Motor neuron (in vitro differentiated cells): ENCODE measurements around the gene TRAPPC6A. TPM values are rescaled to one million over a fixed set of nuclear protein-coding genes. Genes with fewer than 3 reads are reported as not detected.

Source experiments
- ATAC-seq, 8 experiments: fragments of 200-7000 bp; cut with Tn5 transposase; replicated peaks in 6 of 8; 2 replicates each; pipeline ENCODE4 v1.8.0; 2021; ENCODE audit warnings: mild to moderate bottlenecking in 8 of 8, moderate library complexity in 8 of 8
- H3K27ac ChIP-seq, 2 donors: fragments of 250-450 bp; sonication (Bioruptor Pico); 2 replicates each; pipeline ENCODE4 v1.9.0; 2021; ENCODE audit warnings: antibody characterized with exemption in 2 of 2, mild to moderate bottlenecking in 2 of 2, moderate library complexity in 1 of 2
- H3K4me1 ChIP-seq, 2 donors: fragments of 250-450 bp; sonication (Bioruptor Pico); replicated peaks in 1 of 2; 2 replicates each; pipeline ENCODE4 v1.6.1; 2021; ENCODE audit warnings: antibody characterized with exemption in 2 of 2, mild to moderate bottlenecking in 2 of 2, moderate library complexity in 1 of 2
- H3K4me3 ChIP-seq, 5 donors: fragments of 250-450 bp; sonication (Bioruptor Pico); 2 replicates each; pipeline ENCODE4 v1.9.0; 2021; ENCODE audit warnings: antibody characterized with exemption in 5 of 5, mild to moderate bottlenecking in 5 of 5, moderate library complexity in 4 of 5
- WGBS, 10 experiments: fragments of 450-650 bp; shearing (Covaris generic); methylation state at CpG; one replicate each; pipeline ENCODE4 v1.0.0; 2022; 5-methylcytosine and 5-hydroxymethylcytosine counted together
- in situ Hi-C, 9 experiments: fragments of 400-800 bp; cut with MboI; loops; one replicate each; pipeline ENCODE4 v1.15.0; 2021; ENCODE audit warnings: low sequenced_read_pairs in 9 of 9, low pct_unique_long_range_greater_than_20kb in 2 of 9; ENCODE audit not compliant: unreplicated experiment in 9 of 9
- total RNA-seq, 8 experiments: library from RNA; unstranded; fragments of 300-600 nt; gene quantifications; 2 replicates each; pipeline versions ENCODE4 v1.2.3 to v1.2.4, GENCODE V29; 2022

TRAPPC6A gene
- total RNA-seq, 8 experiments from 2014 or later: 16.9 to 40.8 (median 29.1) TPM

GRCh38 chr19:45206328-45206727 lies 28.3 kb upstream of the TRAPPC6A start:
- Histone ChIP-seq H3K27ac (no peak overlapping the region), H3K4me1 (peaks cover 0 to 3% of the 10 kb centered on the region in 2 donors), H3K4me3 (no peak overlapping the region)
- in situ Hi-C loops: no loop called here
- ATAC-seq: no peak
- WGBS, 10 experiments: 43 to 100% (median 70%) methylated on average over 1 to 3 of the region's 3 CpGs

DNA sequence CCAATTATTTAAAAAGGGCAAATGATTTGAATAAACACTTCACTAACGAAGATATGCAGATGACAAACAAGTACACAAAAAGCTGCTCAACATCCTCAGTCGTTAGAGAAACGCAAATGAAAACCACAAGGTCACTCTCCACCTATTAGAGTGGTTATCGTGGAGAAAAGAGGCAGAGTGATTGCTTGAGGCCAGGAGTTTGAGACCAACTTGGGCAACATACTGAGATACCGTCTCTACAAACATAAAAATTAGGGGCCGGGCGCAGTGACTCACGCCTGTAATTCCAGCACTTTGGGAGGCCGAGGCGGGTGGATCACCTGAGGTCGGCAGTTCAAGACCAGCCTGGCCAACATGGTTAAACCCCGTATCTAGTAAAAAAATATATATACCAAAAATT lies 27.8 kb upstream of the TRAPPC6A start:
- no peak overlapping the region for H3K4me3 ChIP-seq
- no peaks in the 10 kb centered on the region for H3K4me1 ChIP-seq
- H3K27ac ChIP-seq: no peak overlapping the region
- WGBS, 10 experiments: 25 to 82% (median 57%) methylated on average over 2 to 12 of the region's 12 CpGs; no CpG with 5 or more reads in 1 of the 10 experiments
- in situ Hi-C loops: no loop called here
- ATAC-seq: no peak

DNA sequence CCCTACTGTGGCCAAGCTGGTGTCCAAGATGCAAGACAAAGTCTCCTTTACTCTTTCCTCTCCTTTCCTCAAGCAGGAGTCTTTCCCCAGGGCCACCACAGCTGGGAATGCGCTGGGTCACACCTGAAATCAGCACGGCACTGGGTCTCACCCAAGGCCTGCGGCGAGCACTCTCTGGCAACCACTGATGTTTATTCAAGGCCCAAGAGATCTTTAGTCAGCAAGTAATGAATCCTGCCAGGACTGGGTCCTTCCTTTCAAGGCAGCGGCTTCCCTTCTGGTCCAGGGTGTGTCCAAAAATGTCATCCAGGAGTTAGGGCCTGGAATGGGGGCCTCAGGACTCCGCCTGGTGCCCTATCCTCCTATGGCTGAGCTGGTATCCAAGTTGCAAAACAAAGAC lies 24.6 kb upstream of the TRAPPC6A start:
- Histone ChIP-seq H3K27ac (no peak overlapping the region), H3K4me3 (no peak overlapping the region), H3K4me1 (no peaks in the 10 kb centered on the region)
- in situ Hi-C loops: no loop called here
- 80 to 92% (median 88%) methylated on average over 1 to 3 of the region's 6 CpGs; no CpG with 5 or more reads in 6 of the 10 experiments for WGBS, 10 experiments
- peak in 1 of 8 experiments; percentile 52 for ATAC-seq

DNA sequence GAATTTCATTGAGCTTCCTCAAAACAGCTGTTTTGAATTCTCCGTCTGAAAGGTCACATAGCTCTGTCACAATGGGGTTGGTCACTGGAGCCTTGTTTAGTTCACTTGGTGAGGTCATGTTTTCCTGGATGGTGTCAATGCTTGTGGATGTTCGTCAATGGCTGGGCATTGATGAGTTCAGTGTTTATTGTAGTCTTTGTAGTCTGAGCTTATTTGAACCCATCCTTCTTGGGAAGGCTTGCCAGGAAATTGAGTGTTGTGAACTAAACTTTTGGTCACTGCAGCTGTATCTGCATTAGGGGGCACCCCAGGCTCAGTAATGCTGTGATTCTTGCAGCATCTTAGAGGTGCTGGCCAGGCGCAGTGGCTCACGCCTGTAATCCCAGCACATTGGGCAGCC lies 22.5 kb upstream of the TRAPPC6A start:
- in situ Hi-C loops: no loop called here
- WGBS, 10 experiments: 14 to 61% (median 38%) methylated on average over 1 to 3 of the region's 4 CpGs; no CpG with 5 or more reads in 3 of the 10 experiments
- Histone ChIP-seq H3K4me1 (no peaks in the 10 kb centered on the region), H3K4me3 (no peak overlapping the region), H3K27ac (no peak overlapping the region)
- ATAC-seq: peak in 3 of 8 experiments; percentile 8 to 74 (median 22)

DNA sequence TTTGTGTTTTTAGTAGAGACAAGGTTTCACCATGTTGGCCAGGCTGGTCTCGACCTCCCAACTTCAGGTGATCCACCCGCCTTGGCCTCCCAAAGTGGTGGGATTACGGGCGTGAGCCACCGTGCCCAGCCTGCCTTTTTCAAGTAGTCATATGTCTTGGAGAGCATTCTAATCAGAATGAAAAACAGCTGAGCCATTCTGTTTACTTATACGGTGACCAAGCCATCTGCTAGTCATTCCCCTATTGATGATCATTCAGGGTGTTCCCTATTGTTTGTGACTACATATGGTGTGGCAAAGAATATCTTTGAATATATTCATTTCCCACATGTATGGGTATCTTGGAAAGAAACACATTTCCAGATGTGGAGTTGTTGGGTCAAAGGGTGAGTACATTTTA lies 17.7 kb upstream of the TRAPPC6A start:
- Histone ChIP-seq H3K27ac (no peak overlapping the region), H3K4me1 (no peaks in the 10 kb centered on the region), H3K4me3 (no peak overlapping the region)
- ATAC-seq: peak in 3 of 8 experiments; percentile 74 to 98 (median 96)
- WGBS, 10 experiments: 5 to 100% (median 47%) methylated on average over 1 to 5 of the region's 6 CpGs; no CpG with 5 or more reads in 3 of the 10 experiments
- in situ Hi-C loops: no loop called here

DNA sequence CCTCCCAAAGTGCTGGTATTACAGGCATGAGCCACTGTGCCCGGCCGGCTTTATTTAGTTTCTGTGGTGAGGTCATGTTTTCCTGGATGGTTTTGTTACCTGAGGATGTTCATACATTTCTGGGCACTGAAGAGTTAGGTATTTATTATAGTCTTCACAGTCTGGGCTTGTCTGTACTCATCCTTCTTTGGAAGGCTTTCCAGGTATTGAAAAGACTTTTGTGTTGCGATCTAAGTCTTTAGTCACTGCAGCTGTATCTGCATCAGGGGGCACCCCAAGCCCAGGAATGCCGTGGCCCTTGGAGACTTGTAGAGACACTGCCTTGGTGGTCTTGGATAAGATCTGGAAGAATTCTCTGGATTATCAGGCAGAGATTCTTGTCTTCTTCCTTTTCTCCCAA lies 13.3 kb upstream of the TRAPPC6A start:
- ATAC-seq: no peak
- Histone ChIP-seq H3K4me3 (no peak overlapping the region), H3K27ac (no peak overlapping the region), H3K4me1 (no peaks in the 10 kb centered on the region)
- 79 to 100% (median 91%) methylated on average over 1 to 4 of the region's 4 CpGs; no CpG with 5 or more reads in 3 of the 10 experiments for WGBS, 10 experiments
- in situ Hi-C loops: no loop called here

DNA sequence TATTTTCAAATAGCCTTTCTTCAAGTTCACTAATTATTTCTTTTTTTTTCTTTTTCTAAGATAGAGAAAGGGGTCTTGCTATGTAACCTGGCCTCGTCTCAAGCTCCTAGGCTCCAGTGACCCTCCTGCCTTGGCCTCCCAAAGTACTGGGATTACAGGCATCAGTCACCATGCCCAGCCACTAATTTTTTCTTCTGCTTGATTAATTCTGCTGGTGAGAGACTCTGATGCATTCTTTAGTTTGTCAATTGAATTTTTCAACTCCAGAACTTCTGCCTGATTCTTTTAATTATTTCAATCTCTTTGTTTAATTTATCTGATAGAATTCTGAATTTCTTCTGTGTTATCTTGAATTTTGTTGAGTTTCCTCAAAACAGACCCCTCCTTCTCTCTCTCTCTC lies 11.9 kb upstream of the TRAPPC6A start:
- in situ Hi-C loops: no loop called here
- Histone ChIP-seq H3K4me3 (no peak overlapping the region), H3K27ac (no peak overlapping the region), H3K4me1 (no peaks in the 10 kb centered on the region)
- 25 to 90% (median 56%) methylated on average over 1 of the region's 1 CpG; no CpG with 5 or more reads in 1 of the 10 experiments for WGBS, 10 experiments
- no peak for ATAC-seq

DNA sequence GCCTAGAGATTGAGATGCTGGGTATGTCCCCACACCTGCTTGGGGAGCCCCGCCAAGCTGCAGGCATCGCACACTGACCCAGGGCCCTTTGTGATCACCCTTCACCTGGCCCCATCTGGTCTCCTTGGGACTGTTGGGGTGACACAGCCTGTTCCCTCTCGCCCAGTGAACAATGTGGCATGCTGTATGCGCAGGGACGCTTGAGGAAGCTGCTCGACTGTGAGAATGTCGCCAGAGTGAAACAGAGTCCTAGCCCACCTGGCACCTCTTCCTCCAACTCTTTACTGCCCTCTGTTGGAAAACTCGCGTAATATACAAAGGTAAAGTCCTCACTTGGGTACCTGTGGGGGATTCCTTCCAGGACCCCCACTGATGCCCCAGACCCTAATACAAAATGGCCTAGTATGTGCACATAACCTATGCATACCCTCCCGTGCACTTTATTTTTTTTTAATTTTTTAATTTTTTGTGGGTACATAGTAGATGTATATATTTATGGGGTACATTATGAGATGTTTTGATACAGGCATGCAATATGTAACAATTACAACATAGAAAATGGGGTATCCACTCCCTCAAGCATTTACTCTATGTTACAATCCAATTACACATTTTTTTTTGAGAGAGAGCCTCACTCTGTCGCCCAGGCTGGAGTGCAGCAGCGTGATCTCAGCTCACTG lies 9.5 kb upstream of the TRAPPC6A start:
- Histone ChIP-seq H3K4me1 (no peaks in the 10 kb centered on the region), H3K4me3 (no peak overlapping the region), H3K27ac (no peak overlapping the region)
- ATAC-seq: peak in 6 of 8 experiments; percentile 48 to 65 (median 60)
- in situ Hi-C loops: no loop called here
- WGBS, 10 experiments: 0 to 83% (median 26%) methylated on average over 1 to 6 of the region's 12 CpGs

DNA sequence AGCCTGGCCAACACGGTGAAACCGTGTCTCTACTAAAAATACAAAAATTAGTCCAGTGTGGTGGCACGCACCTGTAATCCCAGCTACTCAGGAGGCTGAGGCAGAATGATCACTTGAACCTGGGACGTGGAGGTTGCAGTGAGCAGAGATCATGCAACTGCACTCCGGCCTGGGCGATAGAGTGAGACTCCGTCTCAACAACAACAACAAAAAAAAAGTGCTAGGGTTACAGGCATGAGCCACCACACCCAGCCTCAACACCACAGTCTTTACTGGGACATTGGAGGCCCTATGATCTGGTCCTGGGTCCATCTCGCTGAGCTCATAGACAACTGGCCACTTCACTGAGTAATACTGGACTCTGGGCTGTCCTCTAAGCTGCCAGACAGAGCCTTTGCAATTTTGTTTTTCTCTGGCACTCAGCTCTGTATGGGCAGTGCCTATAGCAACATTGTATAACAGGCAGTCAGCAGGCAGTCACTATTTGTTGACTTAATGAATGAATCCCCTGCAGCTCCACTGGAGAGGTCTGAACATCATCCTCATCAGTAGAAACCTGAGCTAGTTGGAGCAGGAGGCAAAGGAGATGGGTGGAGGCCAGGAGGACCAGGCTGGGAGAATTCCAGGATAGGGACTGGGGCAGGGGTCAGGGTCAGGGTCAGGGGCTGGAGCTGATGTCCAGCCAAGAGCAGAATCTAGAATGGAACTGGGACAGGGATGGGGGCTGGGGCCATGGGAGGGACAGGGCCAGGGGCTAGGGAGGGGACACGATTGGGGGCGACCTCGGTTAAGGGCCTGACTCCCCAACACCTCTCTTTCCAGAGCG lies 8.7 kb upstream of the TRAPPC6A start:
- in situ Hi-C loops: no loop called here
- no peak overlapping the region for H3K27ac ChIP-seq
- H3K4me3 ChIP-seq: no peak overlapping the region
- no peaks in the 10 kb centered on the region for H3K4me1 ChIP-seq
- WGBS, 10 experiments: 44 to 100% (median 92%) methylated on average over 1 to 5 of the region's 12 CpGs; no CpG with 5 or more reads in 3 of the 10 experiments
- peak in 6 of 8 experiments; percentile 3 to 82 (median 38) for ATAC-seq

DNA sequence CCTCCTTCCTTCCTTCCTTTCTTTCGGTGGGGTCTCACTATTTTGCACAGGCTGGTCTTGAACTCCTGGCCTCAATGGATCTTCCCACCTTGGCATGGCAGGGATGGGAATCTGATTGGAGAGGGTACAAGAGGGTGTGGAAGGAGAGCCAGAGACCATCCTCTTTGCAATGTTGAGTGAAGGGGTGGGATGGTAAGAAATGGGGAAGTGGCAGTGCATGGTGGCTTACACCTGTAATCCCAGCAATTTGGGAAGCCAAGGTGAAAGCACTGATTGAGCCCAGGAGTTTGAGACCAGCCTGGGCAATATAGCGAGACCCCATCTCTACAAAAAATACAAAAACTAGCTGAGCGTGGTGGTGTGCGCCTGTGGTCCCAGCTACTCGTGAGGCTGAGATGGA lies 6.1 kb upstream of the TRAPPC6A start:
- in situ Hi-C loops: no loop called here
- Histone ChIP-seq H3K4me1 (peaks cover 5 to 6% of the 10 kb centered on the region in 2 donors), H3K4me3 (no peak overlapping the region), H3K27ac (no peak overlapping the region)
- no peak for ATAC-seq
- 71 to 100% (median 83%) methylated on average over 1 to 3 of the region's 5 CpGs; no CpG with 5 or more reads in 6 of the 10 experiments for WGBS, 10 experiments

GRCh38 chr19:45182758-45183157 lies 4.7 kb upstream of the TRAPPC6A start:
- Histone ChIP-seq H3K4me3 (no peak overlapping the region), H3K4me1 (peaks cover 5 to 6% of the 10 kb centered on the region in 2 donors), H3K27ac (no peak overlapping the region)
- WGBS, 10 experiments: 71 to 100% (median 88%) methylated on average over 1 to 3 of the region's 4 CpGs; no CpG with 5 or more reads in 2 of the 10 experiments
- in situ Hi-C loops: no loop called here
- no peak for ATAC-seq

DNA sequence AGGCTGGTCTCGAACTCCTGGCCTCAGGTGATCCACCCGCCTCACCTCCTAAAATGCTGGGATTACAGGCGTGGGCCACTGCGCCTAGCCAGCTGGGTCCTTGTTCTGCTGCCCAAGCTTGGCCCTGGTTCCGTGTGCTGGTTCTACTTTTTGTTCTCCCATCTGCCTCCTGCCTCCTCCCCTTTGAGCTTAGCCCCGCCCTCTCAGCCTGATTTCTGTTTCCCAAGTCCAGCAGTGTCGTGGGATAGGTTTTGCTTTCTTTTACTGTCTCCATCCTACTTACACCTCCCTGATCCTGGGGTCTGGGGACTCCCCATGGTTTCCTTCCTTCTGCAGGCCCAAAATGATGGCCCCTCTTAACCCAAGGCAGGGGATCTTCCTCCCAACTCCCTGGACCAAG lies 2.9 kb upstream of the TRAPPC6A start:
- WGBS, 10 experiments: 60 to 100% (median 70%) methylated on average over 1 to 3 of the region's 7 CpGs; no CpG with 5 or more reads in 6 of the 10 experiments
- H3K27ac ChIP-seq: no peak overlapping the region
- in situ Hi-C loops: no loop called here
- ATAC-seq: no peak
- H3K4me1 ChIP-seq: peaks cover 8 to 13% of the 10 kb centered on the region in 2 donors
- no peak overlapping the region for H3K4me3 ChIP-seq

DNA sequence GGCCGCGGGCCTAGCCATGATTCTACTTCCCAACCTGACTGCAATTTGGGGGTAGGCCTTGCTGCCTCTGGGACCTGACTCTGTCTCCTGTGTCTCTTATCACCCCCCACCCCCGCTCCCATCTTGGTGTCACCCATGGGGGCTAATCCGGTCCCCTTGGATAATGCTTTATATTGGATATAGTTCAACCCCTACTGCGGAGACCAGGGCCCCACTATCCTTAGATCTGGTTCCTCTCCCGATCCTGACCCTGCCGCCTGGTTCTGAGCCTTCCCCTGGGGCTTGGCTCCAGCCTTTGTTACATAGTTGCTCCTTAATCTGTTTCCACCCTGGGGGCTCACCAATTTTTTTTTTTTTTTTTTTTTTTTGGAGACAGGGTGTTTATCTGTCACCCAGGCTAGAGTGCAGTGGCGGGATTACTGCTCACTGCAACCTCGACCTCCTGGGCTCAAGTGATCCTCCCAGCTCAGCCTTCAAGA lies 1.9 kb upstream of the TRAPPC6A start:
- 20 to 71% (median 62%) methylated on average over 1 to 4 of the region's 9 CpGs; no CpG with 5 or more reads in 3 of the 10 experiments for WGBS, 10 experiments
- in situ Hi-C loops: no loop called here

More for the DNA sequence above, 1.9 kb upstream of the TRAPPC6A start:
- no peak overlapping the region for H3K27ac ChIP-seq
- H3K4me3 ChIP-seq: peak overlapping the region; percentile 66 to 94 (median 74)
- peaks cover 8 to 13% of the 10 kb centered on the region in 2 donors for H3K4me1 ChIP-seq
- ATAC-seq: no peak
